HEK293 (cell line): ENCODE data around the gene MMP14.

Source experiments
- CTCF ChIA-PET: fragments of 350-600 bp; formaldehyde crosslinking; extraction: SDS; loops from one replicate; lab custom pipeline; 2021; ENCODE audit warnings: antibody characterized with exemption; lab: Yijun Ruan, JAX
- POLR2A ChIA-PET: fragments of 300-600 bp; formaldehyde crosslinking; extraction: SDS; loops from one replicate; lab custom pipeline; 2020; ENCODE audit warnings: antibody characterized with exemption, inconsistent platforms; lab: Yijun Ruan, JAX
- H3K27ac ChIP-seq: fragments of 200-500 bp; sonication (Bioruptor generic); 2 replicates; pipeline ENCODE4 v1.5.1; 2014; ENCODE audit warnings: low read depth, low read length, control low read depth, inconsistent platforms; ENCODE audit errors: extremely low read depth
- H3K36me3 ChIP-seq, 2 experiments: fragments of 200-500 bp in 1 of 2; sonication (Bioruptor generic) in 1 of 2; 1 replicate in 1 of 2; 2 replicates in 1 of 2; pipeline ENCODE4 v1.5.1; 2014 to 2017; ENCODE audit warnings: inconsistent platforms in 2 of 2, low read length in 2 of 2; ENCODE audit not compliant: control insufficient read depth in 2 of 2, insufficient read depth in 1 of 2
- H3K4me1 ChIP-seq: fragments of 200-500 bp; sonication (Bioruptor generic); 2 replicates; pipeline ENCODE4 v1.5.1; 2014; ENCODE audit warnings: mild to moderate bottlenecking, low read length, inconsistent platforms; ENCODE audit not compliant: control insufficient read depth, insufficient read depth
- H3K4me3 ChIP-seq: 2 replicates; pipeline ENCODE4 v1.5.1; 2011; ENCODE audit warnings: low read depth, mild to moderate bottlenecking, control low read depth, low read length, moderate library complexity
- H3K9me3 ChIP-seq: fragments of 200-500 bp; sonication (Bioruptor generic); 2 replicates; pipeline ENCODE4 v1.5.1; 2014; ENCODE audit warnings: low read depth, low read length, inconsistent platforms; ENCODE audit not compliant: control insufficient read depth, insufficient read depth
- BCL11B ChIP-seq: fragments of 450-650 bp; formaldehyde crosslinking; IDR thresholded peaks from 2 replicates; pipeline ENCODE4 v1.5.1; 2016; ENCODE audit warnings: low read depth, missing biosample characterization, missing genetic modification characterization
- OSR2 ChIP-seq: fragments of 450-650 bp; formaldehyde crosslinking; IDR thresholded peaks from 2 replicates; pipeline ENCODE4 v1.5.1; 2016; ENCODE audit warnings: missing biosample characterization, missing genetic modification characterization
- ZBTB8A ChIP-seq: fragments of 450-650 bp; formaldehyde crosslinking; IDR thresholded peaks from 2 replicates; pipeline ENCODE4 v1.5.1; 2016; ENCODE audit warnings: missing biosample characterization, missing genetic modification characterization
- ZEB2 ChIP-seq: fragments of 450-650 bp; formaldehyde crosslinking; IDR thresholded peaks from 2 replicates; pipeline ENCODE4 v1.5.1; 2016; ENCODE audit warnings: missing biosample characterization, missing genetic modification characterization
- ZIC2 ChIP-seq: fragments of 450-650 bp; formaldehyde crosslinking; IDR thresholded peaks from 2 replicates; pipeline ENCODE4 v1.5.1; 2016; ENCODE audit warnings: missing biosample characterization, missing genetic modification characterization
- ZNF121 ChIP-seq: fragments of 450-650 bp; formaldehyde crosslinking; IDR thresholded peaks from 2 replicates; pipeline ENCODE4 v1.5.1; 2016; ENCODE audit warnings: missing biosample characterization, missing genetic modification characterization
- ZNF16 ChIP-seq: fragments of 450-650 bp; formaldehyde crosslinking; IDR thresholded peaks from 2 replicates; pipeline ENCODE4 v1.5.1; 2016; ENCODE audit warnings: low read depth, missing biosample characterization, missing genetic modification characterization
- ZNF335 ChIP-seq: fragments of 450-650 bp; formaldehyde crosslinking; conservative IDR thresholded peaks from 2 replicates; pipeline ENCODE4 v1.5.1; 2016; ENCODE audit warnings: missing biosample characterization, missing genetic modification characterization
- ZNF664 ChIP-seq: fragments of 450-650 bp; formaldehyde crosslinking; IDR thresholded peaks from 2 replicates; pipeline ENCODE4 v1.5.1; 2016; ENCODE audit warnings: missing biosample characterization, missing genetic modification characterization
- ZNF776 ChIP-seq: fragments of 450-650 bp; formaldehyde crosslinking; IDR thresholded peaks from 2 replicates; pipeline ENCODE4 v1.5.0; 2017; ENCODE audit warnings: missing biosample characterization, missing genetic modification characterization, borderline replicate concordance
- ZSCAN16 ChIP-seq: fragments of 450-650 bp; formaldehyde crosslinking; IDR thresholded peaks from 2 replicates; pipeline ENCODE4 v1.5.1; 2016; ENCODE audit warnings: missing biosample characterization, missing genetic modification characterization
- ZXDB ChIP-seq: fragments of 450-650 bp; formaldehyde crosslinking; IDR thresholded peaks from 2 replicates; pipeline ENCODE4 v1.5.1; 2016; ENCODE audit warnings: missing biosample characterization, missing genetic modification characterization
- TF ChIP-seq, protein P1 (sequence below): fragments of 450-650 bp; formaldehyde crosslinking; IDR thresholded peaks from 2 replicates; pipeline ENCODE4 v1.5.1; 2016; ENCODE audit warnings: missing biosample characterization, missing genetic modification characterization
- TF ChIP-seq, protein P2 (sequence below): IDR thresholded peaks from 2 replicates; pipeline ENCODE4 v1.6.1; 2011; ENCODE audit warnings: mild to moderate bottlenecking, low read depth, low read length, borderline replicate concordance
- TF ChIP-seq, protein P3 (sequence below): fragments of 450-650 bp; formaldehyde crosslinking; IDR thresholded peaks from 2 replicates; pipeline ENCODE4 v1.5.1; 2016; ENCODE audit warnings: missing biosample characterization, missing genetic modification characterization
- TF ChIP-seq, protein P4 (sequence below): fragments of 450-650 bp; formaldehyde crosslinking; IDR thresholded peaks from 2 replicates; pipeline ENCODE4 v1.5.1; 2017; ENCODE audit warnings: missing biosample characterization, missing genetic modification characterization
- TF ChIP-seq, protein P5 (sequence below): fragments of 450-650 bp; formaldehyde crosslinking; IDR thresholded peaks from 2 replicates; pipeline ENCODE4 v1.5.1; 2017; ENCODE audit warnings: missing biosample characterization, missing genetic modification characterization

MMP14 gene

DNA sequence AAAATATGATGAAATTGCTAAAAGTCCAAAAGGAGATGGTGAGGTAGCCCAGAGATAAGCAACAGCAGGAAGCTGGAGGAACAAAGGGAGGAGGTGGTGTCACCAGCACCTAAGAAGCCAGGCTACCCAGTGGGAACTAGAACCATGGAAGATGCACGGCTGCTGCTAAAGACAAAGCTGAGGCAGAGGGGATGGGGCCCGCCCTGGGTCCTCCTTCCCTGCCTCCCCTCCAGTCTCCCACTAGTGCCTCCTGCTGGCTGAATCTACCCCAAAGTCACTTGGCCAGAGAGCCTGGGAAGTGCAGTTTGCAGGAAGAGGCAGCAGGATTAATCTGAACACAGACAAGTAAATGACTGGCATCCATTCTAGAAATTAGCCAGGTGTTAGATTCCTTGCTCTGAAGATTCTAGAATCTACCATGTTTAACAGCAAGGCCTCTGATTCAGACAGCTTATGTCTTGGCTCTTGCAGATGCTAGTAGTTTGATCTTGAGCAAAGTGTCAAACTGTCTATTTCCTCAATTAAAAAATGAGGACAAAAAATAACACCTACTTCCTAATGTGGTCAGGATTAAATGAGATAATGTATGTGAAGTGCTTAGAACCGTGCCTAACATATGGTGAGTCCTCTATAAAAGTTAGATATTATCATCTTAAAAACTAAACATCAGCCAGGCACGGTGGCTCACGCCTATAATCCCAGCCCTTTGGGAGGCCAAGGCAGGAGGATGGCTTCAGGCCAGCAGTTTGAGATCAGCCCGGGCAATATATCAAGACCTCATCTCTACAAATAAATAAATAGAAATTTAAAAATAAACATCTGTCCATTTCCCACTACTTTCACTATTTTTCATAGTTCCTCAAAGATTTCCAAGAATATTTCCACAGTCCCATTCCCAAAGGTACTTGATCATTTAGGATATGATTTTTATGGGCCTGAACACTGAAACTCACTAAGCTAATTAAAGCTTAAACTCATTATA, 29.3 kb downstream of the MMP14 start:
- no peak overlapping the region for H3K27ac ChIP-seq
- CTCF ChIA-PET, result interaction anchor here (0.6 to 1.6 kb wide), 7 partner anchors 13 to 309 kb away, joined by 3 to 5 read pairs (median 4); partner anchors contain the start of gene REM2
- H3K9me3 ChIP-seq, result no peaks in the 10 kb centered on the region
- TF ChIP-seq ZNF335 (peak; percentile 23), ZXDB (tag by site-specific recombination) (0 out of 2 replicates have a peak, but pooled peaks have one; percentile 18), ZNF776 (no peak), BCL11B (tag by site-specific recombination) (no peak), ZNF16 (tag by site-specific recombination) (no peak), ZNF664 (tag by site-specific recombination) (peak; percentile 89), OSR2 (tag by site-specific recombination) (peak; percentile 55; the same call in 1 of the 2 replicates), ZIC2 (tag by site-specific recombination) (peak; percentile 52; the same call in 1 of the 2 replicates), ZBTB8A (tag by site-specific recombination) (0 out of 2 replicates have a peak, but pooled peaks have one; percentile 25), ZSCAN16 (tag by site-specific recombination) (no peak)
- TF ChIP-seq, protein P1, sequence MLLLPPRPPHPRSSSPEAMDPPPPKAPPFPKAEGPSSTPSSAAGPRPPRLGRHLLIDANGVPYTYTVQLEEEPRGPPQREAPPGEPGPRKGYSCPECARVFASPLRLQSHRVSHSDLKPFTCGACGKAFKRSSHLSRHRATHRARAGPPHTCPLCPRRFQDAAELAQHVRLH (tag by site-specific recombination), result 0 out of 2 replicates have a peak, but pooled peaks have one; percentile 41
- TF ChIP-seq, protein P2, sequence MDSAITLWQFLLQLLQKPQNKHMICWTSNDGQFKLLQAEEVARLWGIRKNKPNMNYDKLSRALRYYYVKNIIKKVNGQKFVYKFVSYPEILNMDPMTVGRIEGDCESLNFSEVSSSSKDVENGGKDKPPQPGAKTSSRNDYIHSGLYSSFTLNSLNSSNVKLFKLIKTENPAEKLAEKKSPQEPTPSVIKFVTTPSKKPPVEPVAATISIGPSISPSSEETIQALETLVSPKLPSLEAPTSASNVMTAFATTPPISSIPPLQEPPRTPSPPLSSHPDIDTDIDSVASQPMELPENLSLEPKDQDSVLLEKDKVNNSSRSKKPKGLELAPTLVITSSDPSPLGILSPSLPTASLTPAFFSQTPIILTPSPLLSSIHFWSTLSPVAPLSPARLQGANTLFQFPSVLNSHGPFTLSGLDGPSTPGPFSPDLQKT, result no peak
- TF ChIP-seq, protein P3, sequence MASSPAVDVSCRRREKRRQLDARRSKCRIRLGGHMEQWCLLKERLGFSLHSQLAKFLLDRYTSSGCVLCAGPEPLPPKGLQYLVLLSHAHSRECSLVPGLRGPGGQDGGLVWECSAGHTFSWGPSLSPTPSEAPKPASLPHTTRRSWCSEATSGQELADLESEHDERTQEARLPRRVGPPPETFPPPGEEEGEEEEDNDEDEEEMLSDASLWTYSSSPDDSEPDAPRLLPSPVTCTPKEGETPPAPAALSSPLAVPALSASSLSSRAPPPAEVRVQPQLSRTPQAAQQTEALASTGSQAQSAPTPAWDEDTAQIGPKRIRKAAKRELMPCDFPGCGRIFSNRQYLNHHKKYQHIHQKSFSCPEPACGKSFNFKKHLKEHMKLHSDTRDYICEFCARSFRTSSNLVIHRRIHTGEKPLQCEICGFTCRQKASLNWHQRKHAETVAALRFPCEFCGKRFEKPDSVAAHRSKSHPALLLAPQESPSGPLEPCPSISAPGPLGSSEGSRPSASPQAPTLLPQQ (tag by site-specific recombination), result 0 out of 2 replicates have a peak, but pooled peaks have one; percentile 28
- TF ChIP-seq, protein P4, sequence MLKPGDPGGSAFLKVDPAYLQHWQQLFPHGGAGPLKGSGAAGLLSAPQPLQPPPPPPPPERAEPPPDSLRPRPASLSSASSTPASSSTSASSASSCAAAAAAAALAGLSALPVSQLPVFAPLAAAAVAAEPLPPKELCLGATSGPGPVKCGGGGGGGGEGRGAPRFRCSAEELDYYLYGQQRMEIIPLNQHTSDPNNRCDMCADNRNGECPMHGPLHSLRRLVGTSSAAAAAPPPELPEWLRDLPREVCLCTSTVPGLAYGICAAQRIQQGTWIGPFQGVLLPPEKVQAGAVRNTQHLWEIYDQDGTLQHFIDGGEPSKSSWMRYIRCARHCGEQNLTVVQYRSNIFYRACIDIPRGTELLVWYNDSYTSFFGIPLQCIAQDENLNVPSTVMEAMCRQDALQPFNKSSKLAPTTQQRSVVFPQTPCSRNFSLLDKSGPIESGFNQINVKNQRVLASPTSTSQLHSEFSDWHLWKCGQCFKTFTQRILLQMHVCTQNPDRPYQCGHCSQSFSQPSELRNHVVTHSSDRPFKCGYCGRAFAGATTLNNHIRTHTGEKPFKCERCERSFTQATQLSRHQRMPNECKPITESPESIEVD (tag by site-specific recombination), result 0 out of 2 replicates have a peak, but pooled peaks have one; percentile 8
- TF ChIP-seq, protein P5, sequence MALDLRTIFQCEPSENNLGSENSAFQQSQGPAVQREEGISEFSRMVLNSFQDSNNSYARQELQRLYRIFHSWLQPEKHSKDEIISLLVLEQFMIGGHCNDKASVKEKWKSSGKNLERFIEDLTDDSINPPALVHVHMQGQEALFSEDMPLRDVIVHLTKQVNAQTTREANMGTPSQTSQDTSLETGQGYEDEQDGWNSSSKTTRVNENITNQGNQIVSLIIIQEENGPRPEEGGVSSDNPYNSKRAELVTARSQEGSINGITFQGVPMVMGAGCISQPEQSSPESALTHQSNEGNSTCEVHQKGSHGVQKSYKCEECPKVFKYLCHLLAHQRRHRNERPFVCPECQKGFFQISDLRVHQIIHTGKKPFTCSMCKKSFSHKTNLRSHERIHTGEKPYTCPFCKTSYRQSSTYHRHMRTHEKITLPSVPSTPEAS (tag by site-specific recombination), result no peak
- TF ChIP-seq, all 188 proteins: peak for 9
- Histone ChIP-seq H3K4me3 (no peak overlapping the region), H3K36me3 (no peaks in the 10 kb centered on the region), H3K4me1 (peaks cover 4% of the 10 kb centered on the region)
- POLR2A ChIA-PET, result interaction anchor here (0.6 kb wide), 1 partner anchor 89 kb away, joined by 3 read pairs; no protein-coding TSS in a partner anchor

DNA sequence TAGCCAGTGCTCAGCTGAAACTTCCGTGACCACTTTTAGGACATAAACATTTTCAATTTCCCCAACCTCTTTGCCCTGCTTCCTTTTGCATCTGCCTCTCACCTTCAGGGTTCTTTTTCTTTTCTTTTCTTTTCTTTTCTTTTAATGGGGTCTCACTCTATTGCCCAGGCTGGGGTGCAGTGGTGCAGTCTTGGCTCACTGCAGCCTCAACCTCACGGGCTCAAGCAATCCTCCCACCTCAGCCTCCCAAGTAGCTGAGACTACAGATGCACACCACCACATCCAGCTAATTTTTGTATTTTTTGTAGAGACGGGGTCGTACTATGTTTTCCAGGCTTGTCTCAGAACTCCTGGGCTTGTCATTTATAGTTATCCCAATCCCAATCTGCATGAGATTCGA, 30.5 kb downstream of the MMP14 start:
- TF ChIP-seq ZNF121 (tag by site-specific recombination) (peak; percentile 57; the same call in 1 of the 2 replicates), ZEB2 (tag by site-specific recombination) (no peak)
- H3K4me3 ChIP-seq, result no peak overlapping the region
- H3K27ac ChIP-seq, result no peak overlapping the region
- ChIA-PET CTCF (interaction anchor here (0.6 to 1.6 kb wide), 6 partner anchors 14 to 320 kb away, joined by 3 to 5 read pairs (median 4); partner anchors contain the start of gene REM2), POLR2A (no interaction called here)
- H3K4me1 ChIP-seq, result peaks cover 6% of the 10 kb centered on the region
- no peaks in the 10 kb centered on the region for H3K9me3 ChIP-seq
- no peaks in the 10 kb centered on the region for H3K36me3 ChIP-seq
